DND-41 (cell line): ENCODE measurements around the gene NUP214.
A peak's percentile ranks its signal among the peaks of the same experiment; 100 is the strongest.

Experiments used
- ATAC-seq: fragments of 200-7000 bp; cut with Tn5 transposase; 3 replicates; pipeline ENCODE4 v1.9.1; 2021; ENCODE audit warnings: low read depth; ENCODE audit not compliant: insufficient read depth
- DNase-seq: peaks from one replicate; pipeline ENCODE4 v3.0.0-alpha.2; 2020
- H2AFZ ChIP-seq: 2 replicates; pipeline ENCODE4 v1.6.0; 2012; ENCODE audit warnings: low read depth, low read length
- H3K27ac ChIP-seq: 2 replicates; pipeline ENCODE4 v1.5.1; 2012; ENCODE audit warnings: low read length, inconsistent platforms
- H3K27me3 ChIP-seq: fragments of 200-600 bp; sonication (generic); 2 replicates; pipeline ENCODE4 v1.6.0; 2012; ENCODE audit warnings: low read length, mild to moderate bottlenecking, inconsistent platforms; ENCODE audit not compliant: insufficient read depth, poor library complexity
- H3K36me3 ChIP-seq: 2 replicates; pipeline ENCODE4 v1.5.1; 2012; ENCODE audit warnings: low read length, inconsistent platforms; ENCODE audit not compliant: insufficient read depth
- H3K4me1 ChIP-seq: 2 replicates; pipeline ENCODE4 v1.5.1; 2012; ENCODE audit warnings: mild to moderate bottlenecking, low read length; ENCODE audit not compliant: insufficient read depth
- H3K4me2 ChIP-seq: 2 replicates; pipeline ENCODE4 v1.6.0; 2012; ENCODE audit warnings: mild to moderate bottlenecking, moderate library complexity, low read length, inconsistent platforms; ENCODE audit not compliant: insufficient read depth
- H3K4me3 ChIP-seq, 2 experiments: fragments of 200-600 bp in 1 of 2; shearing (Covaris generic) in 1 of 2; 2 replicates each; pipeline ENCODE4 v1.5.1; 2012 to 2016; ENCODE audit warnings: inconsistent platforms in 2 of 2, low read length in 2 of 2, mild to moderate bottlenecking in 2 of 2, low read depth in 1 of 2, moderate library complexity in 1 of 2
- H3K79me2 ChIP-seq: 2 replicates; pipeline ENCODE4 v1.6.0; 2012; ENCODE audit warnings: low read length, inconsistent platforms; ENCODE audit not compliant: insufficient read depth
- H3K9ac ChIP-seq: 2 replicates; pipeline ENCODE4 v1.6.0; 2012; ENCODE audit warnings: low read depth, mild to moderate bottlenecking, inconsistent platforms, low read length, moderate library complexity
- H3K9me3 ChIP-seq: 2 replicates; pipeline ENCODE4 v1.5.1; 2012; ENCODE audit warnings: low read length, moderate library complexity, mild to moderate bottlenecking, inconsistent platforms; ENCODE audit not compliant: insufficient read depth, severe bottlenecking
- H4K20me1 ChIP-seq: 2 replicates; pipeline ENCODE4 v1.6.0; 2012; ENCODE audit warnings: low read length; ENCODE audit not compliant: insufficient read depth
- EZH2 ChIP-seq: IDR thresholded peaks from 3 replicates; pipeline ENCODE4 v1.6.1; 2012; ENCODE audit warnings: borderline replicate concordance, low read depth, mild to moderate bottlenecking, moderate library complexity, low read length, inconsistent platforms; ENCODE audit not compliant: severe bottlenecking
- TF ChIP-seq, protein P1 (sequence below): IDR thresholded peaks from 2 replicates; pipeline ENCODE4 v1.5.1; 2012; ENCODE audit warnings: borderline replicate concordance, low read length, moderate library complexity, mild to moderate bottlenecking; ENCODE audit not compliant: poor library complexity, severe bottlenecking; ENCODE audit errors: extremely low read depth

The NUP214 gene

GRCh38 chr9:131167146-131167692 is 41.8 kb downstream of the NUP214 start:
- ATAC-seq = no peak
- Histone ChIP-seq H3K79me2 (peaks cover 18% of the 10 kb centered on the region; the same call in 1 of the 2 replicates), H2AFZ (no peak overlapping the region), H3K4me3 (no peak overlapping the region), H3K27me3 (no peaks in the 10 kb centered on the region), H3K4me2 (no peak overlapping the region), H3K9me3 (no peaks in the 10 kb centered on the region), H3K9ac (no peak overlapping the region), H4K20me1 (peaks cover 2% of the 10 kb centered on the region; the same call in 1 of the 2 replicates), H3K27ac (no peak overlapping the region), H3K36me3 (peaks cover 50% of the 10 kb centered on the region), H3K4me1 (0 out of 2 replicates have a peak, but pooled peaks cover 8% of the 10 kb centered on the region)
- TF ChIP-seq EZH2 = no peak
- TF ChIP-seq, protein P1, sequence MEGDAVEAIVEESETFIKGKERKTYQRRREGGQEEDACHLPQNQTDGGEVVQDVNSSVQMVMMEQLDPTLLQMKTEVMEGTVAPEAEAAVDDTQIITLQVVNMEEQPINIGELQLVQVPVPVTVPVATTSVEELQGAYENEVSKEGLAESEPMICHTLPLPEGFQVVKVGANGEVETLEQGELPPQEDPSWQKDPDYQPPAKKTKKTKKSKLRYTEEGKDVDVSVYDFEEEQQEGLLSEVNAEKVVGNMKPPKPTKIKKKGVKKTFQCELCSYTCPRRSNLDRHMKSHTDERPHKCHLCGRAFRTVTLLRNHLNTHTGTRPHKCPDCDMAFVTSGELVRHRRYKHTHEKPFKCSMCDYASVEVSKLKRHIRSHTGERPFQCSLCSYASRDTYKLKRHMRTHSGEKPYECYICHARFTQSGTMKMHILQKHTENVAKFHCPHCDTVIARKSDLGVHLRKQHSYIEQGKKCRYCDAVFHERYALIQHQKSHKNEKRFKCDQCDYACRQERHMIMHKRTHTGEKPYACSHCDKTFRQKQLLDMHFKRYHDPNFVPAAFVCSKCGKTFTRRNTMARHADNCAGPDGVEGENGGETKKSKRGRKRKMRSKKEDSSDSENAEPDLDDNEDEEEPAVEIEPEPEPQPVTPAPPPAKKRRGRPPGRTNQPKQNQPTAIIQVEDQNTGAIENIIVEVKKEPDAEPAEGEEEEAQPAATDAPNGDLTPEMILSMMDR = no peak
- no peak for DNase-seq

DNA sequence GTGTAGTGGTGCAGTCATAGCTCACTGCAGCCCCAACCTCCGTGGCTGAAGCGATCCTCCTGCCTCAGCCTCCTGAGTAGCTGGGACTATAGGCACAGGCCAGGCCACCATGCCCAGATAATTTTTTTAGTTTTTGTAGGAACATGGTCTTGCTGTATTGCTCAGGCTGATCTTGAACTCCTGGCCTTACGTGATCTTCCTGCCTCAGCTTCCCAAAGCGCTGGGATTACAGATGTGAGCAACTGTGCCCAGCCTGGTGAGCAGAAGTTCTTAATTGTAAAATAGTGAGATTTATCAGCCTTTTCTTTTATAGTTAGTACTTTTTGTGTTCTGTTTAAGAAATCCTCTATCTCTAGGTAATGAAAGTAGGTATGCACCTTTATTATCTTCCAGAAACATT is 42.5 kb downstream of the NUP214 start:
- H4K20me1 ChIP-seq = peaks cover 2% of the 10 kb centered on the region; the same call in 1 of the 2 replicates
- DNase-seq = no peak
- no peaks in the 10 kb centered on the region for H3K9me3 ChIP-seq
- no peaks in the 10 kb centered on the region for H3K27me3 ChIP-seq
- ATAC-seq = no peak
- TF ChIP-seq, protein P1 = no peak
- TF ChIP-seq EZH2 = no peak
- no peak overlapping the region for H3K9ac ChIP-seq
- 0 out of 2 replicates have a peak, but pooled peaks cover 8% of the 10 kb centered on the region for H3K4me1 ChIP-seq
- H3K36me3 ChIP-seq = peaks cover 42% of the 10 kb centered on the region
- no peak overlapping the region for H3K27ac ChIP-seq
- H2AFZ ChIP-seq = no peak overlapping the region
- no peak overlapping the region for H3K4me2 ChIP-seq
- H3K4me3 ChIP-seq = no peak overlapping the region
- peaks cover 21% of the 10 kb centered on the region; the same call in 1 of the 2 replicates for H3K79me2 ChIP-seq

DNA sequence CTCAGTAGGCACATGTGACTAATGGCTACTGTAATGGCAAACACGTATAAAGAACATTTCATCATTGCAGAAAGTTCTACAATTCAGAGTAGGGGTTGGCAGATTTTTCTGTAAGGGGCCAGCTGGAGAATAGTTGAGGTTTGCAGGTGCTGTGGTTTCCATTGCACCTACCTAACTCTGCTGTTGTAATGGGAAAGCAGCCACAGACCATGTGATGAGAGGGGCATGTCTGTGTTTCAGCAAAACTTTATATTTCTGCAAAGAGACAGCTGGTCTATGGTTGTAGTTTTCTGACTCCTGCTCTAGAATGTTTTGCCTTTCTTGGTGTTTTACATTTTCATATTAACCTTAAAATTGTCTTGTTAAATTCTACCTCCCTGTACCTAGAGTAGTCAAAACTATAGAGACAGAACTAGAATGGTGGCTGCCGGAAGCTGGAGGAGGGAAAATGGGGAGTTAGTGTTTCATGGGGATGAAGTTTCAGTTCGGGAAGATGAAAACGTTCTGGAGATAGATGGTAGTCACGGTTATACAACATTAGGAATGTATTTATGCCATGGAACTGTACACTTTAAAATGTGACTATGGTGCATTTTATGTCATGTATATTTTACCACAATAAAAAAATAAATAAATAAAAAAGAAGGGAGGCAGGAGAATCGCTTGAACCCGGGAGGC is 44.3 kb downstream of the NUP214 start:
- ATAC-seq (peak; percentile 72), DNase-seq (peak; percentile 10)
- TF ChIP-seq, protein P1 = no peak
- no peak for TF ChIP-seq EZH2
- no peak overlapping the region for H3K4me3 ChIP-seq
- H4K20me1 ChIP-seq = peaks cover 2% of the 10 kb centered on the region; the same call in 1 of the 2 replicates
- H3K9ac ChIP-seq = no peak overlapping the region
- peaks cover 21% of the 10 kb centered on the region; the same call in 1 of the 2 replicates for H3K79me2 ChIP-seq
- H3K36me3 ChIP-seq = peaks cover 33% of the 10 kb centered on the region
- no peaks in the 10 kb centered on the region for H3K9me3 ChIP-seq
- H2AFZ ChIP-seq = no peak overlapping the region
- no peaks in the 10 kb centered on the region for H3K27me3 ChIP-seq
- no peak overlapping the region for H3K4me2 ChIP-seq
- no peak overlapping the region for H3K27ac ChIP-seq
- H3K4me1 ChIP-seq = 0 out of 2 replicates have a peak, but pooled peaks cover 8% of the 10 kb centered on the region
